ENCODE measurements around the gene KIR3DL2.

Gene KIR3DL2

DNA sequence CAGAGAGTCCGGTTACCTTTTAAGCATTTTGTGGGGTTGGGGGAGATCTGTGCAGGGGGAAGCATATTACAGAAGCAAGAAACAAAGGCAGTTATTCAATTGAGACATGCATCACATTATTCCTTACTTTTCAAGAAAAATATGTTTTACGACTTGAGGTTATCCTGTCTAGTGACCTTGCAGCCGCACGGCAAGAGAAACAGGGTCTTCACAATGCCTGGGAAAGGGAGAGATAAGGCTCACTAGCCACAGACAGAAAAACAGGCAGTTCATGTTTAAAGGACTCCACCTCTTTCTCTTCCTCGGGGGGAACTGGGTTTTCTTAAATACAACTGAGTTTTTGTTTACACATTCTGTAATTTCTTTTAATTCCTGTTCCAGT, 55.2 kb downstream of the KIR3DL2 start:
- no peak for TF ChIP-seq NFIC (IDR thresholded peaks at IDR 0.05)
- no peak for TF ChIP-seq TAF1 (IDR thresholded peaks at IDR 0.05; ENCODE audit: low read depth)
- TF ChIP-seq CEBPB (IDR thresholded peaks at IDR 0.05) = no peak
- no peak for TF ChIP-seq ZBTB7A (IDR thresholded peaks at IDR 0.05; ENCODE audit: low read depth)
- TF ChIP-seq, protein P1, sequence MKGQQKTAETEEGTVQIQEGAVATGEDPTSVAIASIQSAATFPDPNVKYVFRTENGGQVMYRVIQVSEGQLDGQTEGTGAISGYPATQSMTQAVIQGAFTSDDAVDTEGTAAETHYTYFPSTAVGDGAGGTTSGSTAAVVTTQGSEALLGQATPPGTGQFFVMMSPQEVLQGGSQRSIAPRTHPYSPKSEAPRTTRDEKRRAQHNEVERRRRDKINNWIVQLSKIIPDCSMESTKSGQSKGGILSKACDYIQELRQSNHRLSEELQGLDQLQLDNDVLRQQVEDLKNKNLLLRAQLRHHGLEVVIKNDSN (IDR thresholded peaks at IDR 0.05) = no peak
- no peak for TF ChIP-seq CREB1 (IDR thresholded peaks at IDR 0.05; ENCODE audit: low read depth)
- TF ChIP-seq YY1 (IDR thresholded peaks at IDR 0.05; ENCODE audit: low read depth) = no peak
- TF ChIP-seq EGR1 (IDR thresholded peaks at IDR 0.05) = no peak
- TF ChIP-seq TCF12 (IDR thresholded peaks at IDR 0.05; ENCODE audit: low read depth) = no peak
- no peak for TF ChIP-seq FOXM1 (IDR thresholded peaks at IDR 0.05; ENCODE audit: borderline replicate concordance, low read depth)
- TF ChIP-seq, protein P2, sequence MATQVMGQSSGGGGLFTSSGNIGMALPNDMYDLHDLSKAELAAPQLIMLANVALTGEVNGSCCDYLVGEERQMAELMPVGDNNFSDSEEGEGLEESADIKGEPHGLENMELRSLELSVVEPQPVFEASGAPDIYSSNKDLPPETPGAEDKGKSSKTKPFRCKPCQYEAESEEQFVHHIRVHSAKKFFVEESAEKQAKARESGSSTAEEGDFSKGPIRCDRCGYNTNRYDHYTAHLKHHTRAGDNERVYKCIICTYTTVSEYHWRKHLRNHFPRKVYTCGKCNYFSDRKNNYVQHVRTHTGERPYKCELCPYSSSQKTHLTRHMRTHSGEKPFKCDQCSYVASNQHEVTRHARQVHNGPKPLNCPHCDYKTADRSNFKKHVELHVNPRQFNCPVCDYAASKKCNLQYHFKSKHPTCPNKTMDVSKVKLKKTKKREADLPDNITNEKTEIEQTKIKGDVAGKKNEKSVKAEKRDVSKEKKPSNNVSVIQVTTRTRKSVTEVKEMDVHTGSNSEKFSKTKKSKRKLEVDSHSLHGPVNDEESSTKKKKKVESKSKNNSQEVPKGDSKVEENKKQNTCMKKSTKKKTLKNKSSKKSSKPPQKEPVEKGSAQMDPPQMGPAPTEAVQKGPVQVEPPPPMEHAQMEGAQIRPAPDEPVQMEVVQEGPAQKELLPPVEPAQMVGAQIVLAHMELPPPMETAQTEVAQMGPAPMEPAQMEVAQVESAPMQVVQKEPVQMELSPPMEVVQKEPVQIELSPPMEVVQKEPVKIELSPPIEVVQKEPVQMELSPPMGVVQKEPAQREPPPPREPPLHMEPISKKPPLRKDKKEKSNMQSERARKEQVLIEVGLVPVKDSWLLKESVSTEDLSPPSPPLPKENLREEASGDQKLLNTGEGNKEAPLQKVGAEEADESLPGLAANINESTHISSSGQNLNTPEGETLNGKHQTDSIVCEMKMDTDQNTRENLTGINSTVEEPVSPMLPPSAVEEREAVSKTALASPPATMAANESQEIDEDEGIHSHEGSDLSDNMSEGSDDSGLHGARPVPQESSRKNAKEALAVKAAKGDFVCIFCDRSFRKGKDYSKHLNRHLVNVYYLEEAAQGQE (IDR thresholded peaks at IDR 0.05; ENCODE audit: low read depth) = no peak
- no peak for TF ChIP-seq MAX (IDR thresholded peaks at IDR 0.05)
- TF ChIP-seq RAD21 (IDR thresholded peaks at IDR 0.05; ENCODE audit: low read depth) = no peak
- no peak for TF ChIP-seq EP300 (IDR thresholded peaks at IDR 0.05; ENCODE audit: borderline replicate concordance)
- no peak for TF ChIP-seq TEAD4 (IDR thresholded peaks at IDR 0.05)

DNA sequence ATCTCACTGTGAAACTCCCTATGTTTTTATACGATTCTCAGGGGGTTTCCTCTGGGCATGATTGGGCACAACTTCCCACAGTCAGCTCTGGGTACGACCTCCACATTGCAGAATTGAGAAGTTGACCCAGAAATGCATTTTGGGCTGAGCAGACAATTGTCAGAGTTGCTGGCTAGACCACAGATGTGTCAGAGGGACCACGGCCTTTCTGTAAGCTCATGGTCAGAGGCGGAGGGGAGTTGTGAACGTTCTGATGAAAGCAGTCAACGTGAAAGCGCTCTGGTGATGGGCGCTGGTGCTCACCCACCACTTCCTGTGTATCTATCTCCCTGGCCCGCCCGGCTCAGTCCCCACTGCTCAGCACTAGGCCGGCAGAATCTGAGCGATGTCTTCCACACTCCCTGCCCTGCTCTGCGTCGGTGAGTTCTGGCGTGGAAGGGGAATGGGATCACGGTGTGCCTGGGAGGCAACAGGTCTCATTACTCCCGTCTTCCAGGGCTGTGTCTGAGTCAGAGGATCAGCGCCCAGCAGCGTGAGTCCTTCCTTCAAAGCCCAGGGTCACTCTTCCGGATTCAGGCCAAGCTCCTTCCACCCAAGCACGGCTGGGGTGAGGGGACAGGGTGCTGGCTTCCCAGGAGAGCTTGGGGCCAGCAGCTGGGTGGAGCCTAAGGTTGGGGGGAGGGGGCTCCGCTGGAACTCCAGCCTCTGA, 55.7 kb downstream of the KIR3DL2 start, which contains the start of gene NCR1:
Gene NCR1 (plus strand): TSS at position 346 of the 709 bp plus-strand sequence. CDS start 40 bp downstream, at position 386.
- TF ChIP-seq YY1 (IDR thresholded peaks at IDR 0.05; ENCODE audit: low read depth) (no peak), TCF12 (IDR thresholded peaks at IDR 0.05; ENCODE audit: low read depth) (no peak), CREB1 (IDR thresholded peaks at IDR 0.05; ENCODE audit: low read depth) (no peak), FOXM1 (IDR thresholded peaks at IDR 0.05; ENCODE audit: borderline replicate concordance, low read depth) (no peak), TAF1 (IDR thresholded peaks at IDR 0.05; ENCODE audit: low read depth) (no peak), MAX (IDR thresholded peaks at IDR 0.05) (no peak), NFIC (IDR thresholded peaks at IDR 0.05) (no peak), RAD21 (IDR thresholded peaks at IDR 0.05; ENCODE audit: low read depth) (no peak), CEBPB (IDR thresholded peaks at IDR 0.05) (no peak), EP300 (IDR thresholded peaks at IDR 0.05; ENCODE audit: borderline replicate concordance) (no peak), ZBTB7A (IDR thresholded peaks at IDR 0.05; ENCODE audit: low read depth) (no peak), TEAD4 (IDR thresholded peaks at IDR 0.05) (no peak), EGR1 (IDR thresholded peaks at IDR 0.05) (no peak)
- TF ChIP-seq, protein P1 (IDR thresholded peaks at IDR 0.05) = no peak
- TF ChIP-seq, protein P2 (IDR thresholded peaks at IDR 0.05; ENCODE audit: low read depth) = no peak

- TF ChIP-seq CREB1 (IDR thresholded peaks at IDR 0.05; ENCODE audit: low read depth) = no peak
- TF ChIP-seq FOXM1 (IDR thresholded peaks at IDR 0.05; ENCODE audit: borderline replicate concordance, low read depth) = no peak
- TF ChIP-seq TCF12 (IDR thresholded peaks at IDR 0.05; ENCODE audit: low read depth) = no peak
- no peak for TF ChIP-seq RAD21 (IDR thresholded peaks at IDR 0.05; ENCODE audit: low read depth)
- TF ChIP-seq NFIC (IDR thresholded peaks at IDR 0.05) = no peak
- TF ChIP-seq EP300 (IDR thresholded peaks at IDR 0.05; ENCODE audit: borderline replicate concordance) = no peak
Observed at GRCh38 chr19:54906819-54907218, 56.6 kb downstream of the KIR3DL2 start.
